ENCODE measurements around the gene ITPKA.

GRCh38 chr15:41494190-41494921, 682 bp downstream of the ITPKA start:
- TF ChIP-seq CTCF (IDR thresholded peaks at IDR 0.05) (no peak), POLR2A (IDR thresholded peaks at IDR 0.05) (no peak)

All from tibial nerve (tissue), 3 donors.